ENCODE results near the gene ZAP70.
"Not testable (repeated sequence)": the region's sequence is repeated elsewhere in the genome, so short reads cannot be mapped to it uniquely, and the experiment has no call there.

ZAP70 gene

DNA sequence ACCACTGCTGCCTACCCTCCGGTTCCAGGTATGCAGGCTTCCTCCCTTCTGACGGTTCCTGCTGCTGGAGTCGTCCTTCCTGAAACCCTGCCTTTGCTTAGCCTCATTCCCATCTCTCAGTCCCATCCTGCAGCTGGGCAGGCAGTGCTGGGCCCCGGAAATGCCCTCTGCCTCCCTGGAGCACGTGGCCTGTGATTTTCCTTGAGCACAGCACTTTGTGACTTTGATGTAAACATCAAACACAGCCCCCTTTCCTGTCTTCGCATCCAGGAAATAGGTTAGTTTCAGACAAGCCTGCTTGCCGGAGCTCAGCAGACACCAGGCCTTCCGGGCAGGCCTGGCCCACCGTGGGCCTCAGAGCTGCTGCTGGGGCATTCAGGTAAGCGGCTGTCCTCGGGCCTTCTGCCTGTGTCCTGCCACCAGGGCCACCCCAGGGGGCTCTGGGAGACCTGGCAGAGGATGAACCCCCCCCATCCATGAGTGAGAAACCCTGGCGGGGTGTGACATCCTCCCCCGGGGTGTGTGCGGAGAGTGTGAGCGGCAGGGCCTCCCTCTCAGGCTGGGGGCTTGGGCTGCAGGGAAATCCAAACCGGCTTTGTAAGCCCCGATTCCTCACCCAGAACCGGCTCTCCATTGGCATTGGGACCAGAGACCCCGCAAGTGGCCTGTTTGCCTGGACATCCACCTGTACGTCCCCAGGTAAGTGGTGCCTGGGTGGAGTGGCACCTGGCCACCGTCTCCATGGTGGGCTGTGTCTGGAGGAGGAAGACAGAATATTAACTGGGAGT lies at the start of gene ZAP70:
TSS of gene ZAP70 (plus strand) at position 281 of the 788 bp plus-strand sequence. CDS start 10,461 bp downstream, outside the sequence.
- peak; percentile 38 to 51 for DNase-seq (ENCODE audit: low read depth in 1 of 2, low spot score in 1 of 2)

DNA sequence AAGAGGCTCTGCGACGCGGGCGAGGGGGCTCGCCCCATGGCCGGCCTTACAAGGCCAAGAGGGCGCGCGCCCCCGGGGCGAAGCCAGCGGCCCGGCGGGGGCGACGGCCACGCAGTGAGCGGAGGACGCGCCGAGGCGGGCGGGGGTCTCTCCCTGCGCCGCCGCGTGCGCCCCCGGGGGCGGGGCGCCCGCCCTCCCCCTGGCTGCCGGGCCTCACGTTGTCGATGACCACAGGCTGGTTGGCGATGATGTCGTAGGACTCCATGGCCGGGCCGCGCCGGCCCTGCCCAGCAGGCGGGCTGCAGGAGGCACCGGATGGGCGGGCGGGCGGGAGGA lies 49.8 kb upstream of the ZAP70 start:
- no peak for DNase-seq (ENCODE audit: low read depth in 1 of 2, low spot score in 1 of 2)

DNA sequence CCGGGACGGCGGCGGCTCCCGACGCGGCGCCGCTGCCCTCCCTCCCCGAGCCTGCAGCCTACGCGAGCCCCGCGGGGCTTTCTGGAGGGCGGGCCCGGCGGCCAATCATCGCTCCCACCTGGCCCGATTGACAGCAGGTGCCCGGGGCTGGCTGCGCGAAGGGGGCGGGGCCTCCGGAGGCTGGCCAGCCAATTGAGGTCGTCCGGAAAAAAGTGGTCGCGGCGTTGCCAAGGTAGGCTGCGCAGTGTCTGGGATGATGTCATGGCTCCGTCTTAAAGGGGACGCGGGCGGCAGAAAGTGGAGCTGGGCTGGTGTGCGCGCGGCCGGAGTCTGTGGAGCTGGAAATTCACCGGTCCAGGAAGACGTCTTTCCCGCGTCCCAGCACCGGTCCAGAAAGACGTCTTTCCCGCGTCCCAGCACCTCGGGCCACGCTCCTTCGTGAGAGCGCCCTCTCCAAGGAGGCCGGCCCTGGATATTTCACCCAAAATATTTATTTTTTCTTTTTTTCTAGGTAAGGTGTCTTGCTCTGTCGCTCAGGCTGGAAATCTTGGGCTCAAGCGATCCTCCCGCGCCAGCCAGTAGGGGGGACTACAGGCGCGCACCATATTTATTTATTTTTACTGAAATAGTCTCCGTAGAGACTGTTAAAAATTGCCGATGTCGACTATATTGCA lies 49.3 kb upstream of the ZAP70 start, which contains the start of gene ACTR1B:
TSS of gene ACTR1B (minus strand) at position 83 of the 674 bp plus-strand sequence. CDS start 154 bp downstream, outside the sequence.
- peak; percentile 95 to 97 for DNase-seq (ENCODE audit: low read depth in 1 of 2, low spot score in 1 of 2)

DNA sequence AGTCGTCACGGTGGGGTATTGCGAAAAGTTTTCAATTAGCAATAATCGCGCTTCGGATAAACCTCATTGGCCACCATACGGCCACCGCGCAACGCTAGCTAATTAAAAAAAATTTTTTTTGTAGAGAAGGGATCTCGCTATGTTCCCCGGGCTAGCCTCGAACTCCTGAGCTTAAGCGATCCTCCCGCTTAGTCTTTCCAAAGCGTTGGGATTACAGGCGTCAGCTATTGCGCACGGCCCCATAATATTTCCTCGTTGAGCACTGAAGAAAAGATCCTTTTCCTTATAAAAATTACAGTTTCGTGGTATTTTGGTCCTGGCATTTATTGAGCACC lies 48.8 kb upstream of the ZAP70 start:
- no peak for DNase-seq (ENCODE audit: low read depth in 1 of 2, low spot score in 1 of 2)

DNA sequence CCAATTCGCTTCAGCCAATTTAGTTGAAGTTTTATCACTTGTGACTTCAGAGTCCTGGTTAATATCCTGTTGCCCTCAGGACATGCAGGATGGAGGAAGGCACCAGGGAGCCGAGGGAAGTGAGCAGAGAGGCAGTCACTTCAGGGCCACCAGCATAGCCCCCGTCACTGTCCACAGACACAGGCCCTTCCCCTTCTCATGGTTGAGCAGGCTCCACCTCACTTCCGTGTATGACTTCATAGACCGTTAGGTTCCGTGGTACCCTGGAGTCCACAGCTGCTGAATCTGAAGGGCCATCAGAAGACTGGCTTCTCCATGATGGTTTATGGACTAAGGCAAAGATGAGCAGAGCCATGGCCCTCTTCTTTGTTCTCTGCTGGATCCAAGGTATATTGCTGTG lies 43.9 kb upstream of the ZAP70 start, which contains the start of gene C2orf92:
TSS of gene C2orf92 (plus strand) at position 266 of the 400 bp plus-strand sequence. CDS start at position 342, 76 bp downstream.
- DNase-seq (ENCODE audit: low read depth in 1 of 2, low spot score in 1 of 2) = no peak

DNA sequence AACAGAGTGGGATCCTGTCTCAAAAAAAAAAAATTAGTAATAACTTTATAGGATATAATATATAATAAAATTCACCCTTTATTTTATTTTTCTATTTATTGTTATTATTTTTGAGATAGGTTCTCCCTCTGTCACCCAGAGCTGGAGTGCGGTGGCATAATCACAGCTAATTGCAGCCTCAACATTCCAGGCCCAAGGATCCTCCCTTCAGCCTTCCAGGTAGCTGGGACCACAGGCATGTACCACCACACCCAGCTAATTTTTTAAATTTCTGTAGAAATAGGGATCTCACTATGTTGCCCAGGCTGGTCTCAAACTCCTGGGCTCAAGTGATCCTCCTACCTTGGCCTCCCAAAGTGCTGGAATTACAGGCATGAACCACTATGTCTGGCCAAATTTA lies 42.9 kb upstream of the ZAP70 start:
- DNase-seq (ENCODE audit: low read depth in 1 of 2, low spot score in 1 of 2) = no peak

DNA sequence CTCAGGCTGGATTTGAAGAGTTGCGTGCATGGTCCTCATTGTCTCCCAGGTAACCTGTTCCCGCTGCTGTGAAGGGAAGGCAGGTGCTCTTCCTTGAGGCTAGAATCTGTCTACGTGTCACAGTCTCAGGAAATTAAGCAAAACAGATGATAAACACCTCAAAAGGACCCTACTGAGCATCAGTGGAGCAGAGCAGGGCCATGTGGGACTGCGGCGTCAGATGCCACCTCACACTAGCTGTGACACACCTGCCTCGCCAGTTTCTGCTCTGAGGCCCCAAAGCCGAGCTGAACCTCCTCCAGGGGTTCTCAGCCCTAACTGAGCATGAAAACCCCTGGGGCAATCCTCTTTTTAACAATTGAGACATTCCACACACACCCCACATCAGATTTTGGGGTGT lies 41.9 kb upstream of the ZAP70 start:
- DNase-seq (ENCODE audit: low read depth in 1 of 2, low spot score in 1 of 2) = no peak

DNA sequence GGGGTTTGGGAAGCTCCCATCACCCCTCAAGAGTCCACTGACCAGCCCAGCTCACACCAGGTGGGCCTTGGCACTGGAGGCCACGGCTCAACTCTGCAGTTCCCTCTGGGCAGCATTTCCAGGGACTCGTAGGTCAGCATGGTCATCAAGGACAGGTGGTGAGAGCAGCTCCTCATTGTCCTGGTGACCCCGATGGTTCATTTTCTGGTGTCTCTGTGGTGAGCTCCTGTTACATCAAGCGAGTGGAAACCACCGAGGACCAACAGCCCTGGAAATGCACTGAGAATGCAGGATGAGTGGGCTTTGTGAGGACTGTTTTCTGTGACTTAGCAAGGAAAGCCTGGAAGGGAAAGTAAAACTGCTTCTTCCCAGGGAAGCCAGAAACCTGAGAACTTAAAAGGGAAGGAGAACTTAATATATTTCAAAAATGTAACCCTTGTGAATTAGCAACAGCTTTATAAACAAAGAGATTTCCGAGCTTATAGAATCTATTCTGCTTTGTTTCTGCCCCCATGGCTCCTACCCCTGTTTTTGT lies 40.7 kb upstream of the ZAP70 start:
- not testable (repeated sequence) for DNase-seq (ENCODE audit: low read depth in 1 of 2, low spot score in 1 of 2)

DNA sequence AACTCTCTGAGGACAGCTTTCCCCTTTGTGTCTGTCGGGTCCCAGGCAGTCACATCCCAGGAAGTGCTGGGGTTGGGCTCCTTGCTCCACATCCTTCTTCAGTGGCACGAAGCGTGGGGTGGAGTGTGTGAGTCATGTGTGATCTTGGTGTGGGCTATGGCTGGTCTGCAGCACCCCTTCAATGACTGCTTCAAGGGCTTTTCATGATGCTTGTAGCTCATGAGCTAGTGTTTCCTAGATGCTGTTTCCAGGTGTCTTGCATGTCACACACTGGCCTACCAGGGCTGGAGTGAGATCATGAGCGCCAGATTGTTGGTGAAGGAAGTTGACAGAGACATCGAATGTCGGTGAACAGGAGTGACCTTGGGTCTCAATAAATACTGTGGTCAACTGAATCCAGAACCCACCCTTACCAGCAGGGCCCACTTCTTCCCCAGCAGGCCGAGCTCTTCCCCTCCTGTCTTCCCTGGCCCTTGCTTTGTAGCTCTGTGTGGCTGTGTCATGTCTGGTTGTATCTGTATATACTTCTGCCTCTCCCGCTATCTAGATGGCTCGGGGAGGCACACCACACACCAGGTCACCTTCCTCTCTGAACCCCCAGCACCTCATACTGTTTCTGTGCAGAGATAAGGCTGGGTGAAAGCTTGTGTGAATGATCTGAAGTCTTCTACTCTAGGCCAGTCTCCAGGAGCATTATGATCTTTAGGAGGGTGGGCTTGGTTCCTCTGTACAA lies 40.0 kb upstream of the ZAP70 start:
- no peak for DNase-seq (ENCODE audit: low read depth in 1 of 2, low spot score in 1 of 2)

DNA sequence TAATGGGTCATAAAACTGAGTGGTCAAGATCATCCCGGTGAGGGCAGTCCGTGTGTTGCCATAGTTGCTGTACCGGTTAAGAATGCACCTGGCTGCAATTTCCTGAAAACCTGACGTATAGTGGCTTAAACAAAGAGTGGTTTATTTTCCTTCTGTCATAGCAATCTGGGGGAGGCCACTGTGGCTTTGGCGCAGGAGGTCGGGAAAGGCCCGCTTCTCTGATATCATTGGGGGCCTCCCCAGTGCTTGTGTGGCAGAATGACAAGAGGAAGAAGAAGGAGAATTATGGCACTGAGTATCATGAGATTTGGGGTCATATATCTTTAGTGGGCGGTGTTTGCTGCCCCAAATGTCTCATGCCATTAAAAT lies 39.5 kb upstream of the ZAP70 start:
- DNase-seq (ENCODE audit: low read depth in 1 of 2, low spot score in 1 of 2) = no peak

DNA sequence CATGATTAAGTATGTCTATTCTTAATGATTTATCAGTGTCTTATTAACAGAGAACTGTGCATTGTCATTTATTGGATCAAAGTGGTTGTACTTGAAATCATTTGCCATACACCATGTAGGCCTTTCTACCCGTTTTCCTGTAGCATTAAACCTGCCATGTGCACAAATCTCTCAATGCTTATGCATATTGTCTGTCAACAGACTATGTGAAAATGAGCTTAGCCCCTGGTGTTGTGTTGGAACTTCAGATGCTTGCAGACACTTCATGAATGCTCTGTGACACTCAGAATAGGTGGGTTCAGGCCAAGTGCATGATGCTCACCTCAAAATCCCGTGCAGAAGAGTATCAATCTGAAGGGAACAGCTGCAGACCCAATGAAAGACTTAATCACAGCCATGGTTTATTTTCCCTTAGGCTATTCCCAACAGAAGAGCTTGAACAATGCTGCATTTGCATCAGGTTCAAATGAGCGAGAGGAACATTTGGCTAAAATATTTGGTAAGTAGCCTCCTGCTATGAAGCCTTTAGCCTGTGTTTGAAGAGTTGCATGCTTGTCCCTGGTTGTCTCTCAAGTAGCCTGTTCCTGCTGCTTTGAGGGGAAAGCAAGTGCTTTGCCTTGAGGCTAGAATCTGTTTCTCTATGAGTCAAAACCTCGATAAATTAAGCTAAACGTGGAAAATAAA lies 37.8 kb upstream of the ZAP70 start:
- no peak for DNase-seq (ENCODE audit: low read depth in 1 of 2, low spot score in 1 of 2)

DNA sequence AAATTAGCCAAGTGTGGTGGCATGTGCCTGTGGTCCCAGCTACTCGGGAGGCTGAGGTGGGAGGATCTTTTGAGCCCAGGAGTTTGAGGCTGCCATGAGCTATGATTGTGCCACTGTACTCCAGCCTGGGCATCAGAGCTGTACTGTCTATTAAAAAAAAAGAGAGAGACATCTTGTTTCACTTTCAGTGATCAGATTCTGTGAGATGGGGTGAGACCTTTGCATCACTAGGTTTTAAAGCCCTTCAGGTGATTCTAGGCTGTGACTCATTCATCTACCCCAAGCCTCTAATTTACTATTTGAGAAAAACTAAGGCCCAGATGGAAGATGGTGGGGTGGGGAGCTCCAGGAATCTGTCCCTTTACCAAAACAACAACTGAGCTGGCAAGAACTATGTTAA lies 36.8 kb upstream of the ZAP70 start:
- DNase-seq (ENCODE audit: low read depth in 1 of 2, low spot score in 1 of 2) = no peak

DNA sequence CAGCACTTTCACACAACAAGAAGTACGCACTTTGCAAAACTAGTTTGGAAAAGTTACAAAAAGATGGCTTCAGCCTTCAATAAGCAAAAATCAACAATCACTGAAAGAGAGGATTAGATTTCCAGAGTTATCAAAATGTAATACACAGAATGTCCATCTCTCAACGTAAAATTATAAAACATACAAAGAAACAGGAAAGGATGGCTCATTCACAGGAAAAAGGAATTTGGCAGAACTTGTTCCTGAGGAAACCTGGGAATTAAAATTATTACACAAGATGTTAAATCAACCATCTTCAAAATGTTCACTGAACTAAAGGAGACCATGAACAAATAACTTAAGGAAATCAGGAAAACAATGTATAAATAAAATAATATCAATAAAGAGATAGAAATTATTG lies 35.9 kb upstream of the ZAP70 start:
- no peak for DNase-seq (ENCODE audit: low read depth in 1 of 2, low spot score in 1 of 2)

DNA sequence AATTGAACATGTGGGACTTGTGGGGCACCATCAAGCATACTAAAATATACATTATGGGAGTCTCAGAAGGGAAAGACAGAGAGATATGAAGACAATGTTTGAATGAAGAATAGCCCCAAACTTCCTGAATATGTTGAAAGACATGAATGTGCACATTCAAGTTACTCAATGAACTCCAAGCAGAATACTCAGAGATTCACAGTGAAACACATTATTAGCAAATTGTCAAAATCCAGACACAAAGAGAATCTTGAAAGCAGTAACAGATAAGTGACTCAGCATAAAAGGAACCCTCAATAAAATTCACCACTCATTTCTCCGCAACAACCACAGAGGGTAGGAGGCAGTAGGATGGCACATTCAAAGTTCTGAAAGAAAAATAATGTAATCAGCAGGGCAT lies 35.1 kb upstream of the ZAP70 start:
- no peak for DNase-seq (ENCODE audit: low read depth in 1 of 2, low spot score in 1 of 2)

DNA sequence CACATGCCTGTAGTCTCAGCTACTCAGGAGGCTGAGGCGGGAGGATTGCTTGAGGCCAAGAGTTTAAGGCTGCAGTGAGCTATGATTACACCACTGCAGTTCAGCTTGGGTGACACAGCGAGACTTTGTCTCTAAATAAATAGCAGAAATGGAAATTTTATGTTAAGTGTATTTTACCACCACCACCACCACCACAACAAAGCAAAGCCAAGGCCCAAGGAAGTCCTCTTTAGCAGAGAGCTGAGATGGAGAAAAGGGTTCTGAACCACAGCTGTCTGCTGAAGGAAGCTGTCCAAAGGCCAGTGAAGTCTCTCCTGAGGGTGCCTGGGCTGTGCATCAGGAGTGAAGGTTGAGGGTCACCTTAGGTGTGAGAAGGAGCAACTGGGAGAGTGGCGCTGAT lies 26.1 kb upstream of the ZAP70 start:
- not testable (repeated sequence) for DNase-seq (ENCODE audit: low read depth in 1 of 2, low spot score in 1 of 2)

DNA sequence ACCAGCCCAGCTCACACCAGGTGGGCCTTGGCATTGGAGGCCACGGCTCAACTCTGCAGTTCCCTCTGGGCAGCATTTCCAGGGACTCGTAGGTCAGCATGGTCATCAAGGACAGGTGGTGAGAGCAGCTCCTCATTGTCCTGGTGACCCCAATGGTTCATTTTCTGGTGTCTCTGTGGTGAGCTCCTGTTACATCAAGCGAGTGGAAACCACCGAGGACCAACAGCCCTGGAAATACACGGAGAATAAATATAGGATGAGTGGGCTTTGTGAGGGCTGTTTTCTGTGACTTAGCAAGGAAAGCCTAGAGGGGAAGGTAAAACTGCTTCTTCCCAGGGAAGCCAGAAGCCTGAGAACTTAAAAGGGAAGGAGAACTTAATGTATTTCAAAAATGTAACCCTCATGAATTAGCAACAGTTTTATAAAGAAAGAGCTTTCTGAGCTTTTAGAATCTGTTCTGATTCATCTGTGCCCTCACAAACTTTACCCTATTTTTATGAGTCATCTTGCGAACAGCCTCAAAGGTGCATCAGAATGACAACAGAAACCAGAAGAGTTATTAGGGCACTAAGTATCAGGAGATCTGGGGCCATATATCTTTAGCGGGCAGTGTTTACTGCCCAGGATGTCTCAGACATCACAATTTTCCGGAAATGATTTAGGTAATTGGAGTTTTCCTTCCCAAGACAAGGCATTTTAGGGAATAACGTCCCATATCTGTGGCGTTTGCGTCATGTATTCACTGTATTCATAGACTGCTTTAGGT lies 25.1 kb upstream of the ZAP70 start:
- no peak for DNase-seq (ENCODE audit: low read depth in 1 of 2, low spot score in 1 of 2)

DNA sequence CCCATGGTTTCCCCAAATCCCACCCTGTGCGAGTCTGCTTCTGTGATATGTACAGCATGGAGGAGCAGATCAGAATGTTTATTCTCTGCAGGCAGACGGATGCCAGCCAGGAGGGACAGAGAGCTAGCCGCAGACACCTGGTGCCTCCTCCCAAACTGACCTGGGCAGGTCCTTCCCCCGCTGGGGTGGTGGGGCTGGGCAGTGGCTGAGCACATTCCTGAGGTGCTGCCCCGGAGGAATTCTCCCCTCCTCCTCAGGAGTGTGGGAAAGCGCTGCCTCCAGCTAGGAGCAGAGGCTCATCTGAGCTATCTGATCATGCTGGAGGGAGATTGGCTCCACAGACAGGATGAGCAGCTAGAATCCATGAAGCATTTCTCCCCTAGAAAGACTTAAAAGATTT lies 22.2 kb upstream of the ZAP70 start:
- DNase-seq (ENCODE audit: low read depth in 1 of 2, low spot score in 1 of 2) = no peak

DNA sequence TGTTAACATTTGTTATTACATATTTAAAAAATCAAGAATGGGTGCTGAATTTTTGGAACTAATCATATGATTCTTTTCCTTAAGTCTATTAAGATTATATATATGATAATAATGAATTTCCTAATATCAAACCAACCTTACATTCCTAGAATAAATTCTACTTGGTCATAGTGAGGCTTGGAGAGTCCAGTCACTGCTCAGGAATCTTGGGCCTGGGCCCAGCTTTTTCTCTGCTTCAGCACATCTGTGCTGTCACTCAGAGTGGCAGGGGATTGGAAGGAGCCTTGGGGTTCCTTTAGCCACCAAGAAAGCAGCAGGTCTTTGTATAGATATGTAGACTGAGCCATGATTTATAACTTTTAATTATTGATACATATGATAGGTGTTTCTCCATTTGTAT lies 19.9 kb upstream of the ZAP70 start:
- no peak for DNase-seq (ENCODE audit: low read depth in 1 of 2, low spot score in 1 of 2)

DNA sequence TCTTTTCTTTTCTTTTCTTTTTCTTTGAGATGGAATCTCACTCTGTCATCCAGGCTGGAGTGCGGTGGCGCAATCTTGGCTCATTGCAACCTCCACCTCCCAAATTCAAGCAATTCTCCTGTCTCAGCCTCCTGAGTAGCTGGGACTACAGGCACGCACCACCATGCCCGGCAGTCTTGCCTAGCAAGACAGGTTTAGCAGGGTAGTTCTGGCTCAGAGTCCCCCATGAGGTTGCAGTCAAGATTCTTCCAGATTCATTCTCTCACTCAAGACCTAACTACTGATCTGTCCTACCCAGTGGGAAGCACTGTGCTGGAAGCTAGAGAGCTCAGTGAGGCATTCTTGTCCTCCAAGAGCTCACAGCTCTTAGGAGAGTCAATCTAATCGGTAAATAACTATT lies 17.6 kb upstream of the ZAP70 start:
- no peak for DNase-seq (ENCODE audit: low read depth in 1 of 2, low spot score in 1 of 2)

Measured in stimulated activated CD4-positive, alpha-beta T cell treated with anti-CD3 and anti-CD28 coated beads, Interleukin-15, amount 100 ng/mL, for 1 hour (primary cell).